ENCODE data around the gene WASHC4.
"Not testable (repeated sequence)": the region's sequence is repeated elsewhere in the genome, so short reads cannot be mapped to it uniquely, and the experiment has no call there.

Gene WASHC4

DNA sequence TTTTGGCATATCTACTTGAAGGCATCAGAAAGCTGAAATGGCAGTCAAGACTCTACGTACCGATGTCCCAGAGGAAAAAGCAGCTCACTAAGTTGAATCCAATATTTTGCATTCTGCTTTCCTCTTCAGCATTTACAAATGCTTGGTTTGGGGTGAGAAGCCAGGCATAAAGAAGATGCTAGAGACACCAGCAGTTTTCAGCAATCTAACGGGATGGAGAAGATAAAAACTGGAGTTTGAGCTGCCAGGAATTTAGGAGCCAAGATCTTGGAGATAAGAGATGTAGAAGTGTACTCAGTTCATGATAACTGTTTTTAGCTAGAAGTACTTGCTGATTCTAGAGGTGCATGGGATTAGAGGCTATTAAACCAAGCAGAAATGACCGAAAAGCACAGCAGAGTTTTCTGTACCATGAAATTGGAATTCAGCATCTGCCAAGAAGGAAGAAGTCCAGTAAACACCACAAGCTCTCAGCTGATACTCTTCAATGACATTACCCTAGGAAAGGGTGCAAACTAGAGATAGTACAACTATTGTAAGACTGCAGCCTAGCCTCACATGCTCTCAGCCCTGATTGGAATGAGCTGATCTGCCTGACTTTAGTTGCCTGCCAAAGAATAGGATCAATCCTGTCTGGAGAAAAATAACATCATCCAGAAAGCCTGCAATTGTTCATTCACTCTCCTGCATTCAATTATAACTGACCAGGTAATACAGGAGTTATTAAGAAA is 15.9 kb upstream of the WASHC4 start:
- Histone ChIP-seq H3K4me3 (ENCODE audit: severe bottlenecking) (peak overlapping the region; percentile 23), H3K27me3 (ENCODE audit: insufficient read depth, poor library complexity, severe bottlenecking) (no peaks in the 10 kb centered on the region), H3K4me1 (ENCODE audit: insufficient read depth, poor library complexity, severe bottlenecking) (peaks cover 3% of the 10 kb centered on the region), H3K36me3 (ENCODE audit: low read depth) (no peaks in the 10 kb centered on the region), H3K9me3 (ENCODE audit: severe bottlenecking) (no peaks in the 10 kb centered on the region), H3K27ac (ENCODE audit: poor library complexity, severe bottlenecking) (no peak overlapping the region)
- DNase-seq (ENCODE audit: low spot score) (no peak), ATAC-seq (ENCODE audit: low read depth) (0 out of 3 replicates have a peak, but pooled peaks have one; percentile 6)
- TF ChIP-seq, protein P1, sequence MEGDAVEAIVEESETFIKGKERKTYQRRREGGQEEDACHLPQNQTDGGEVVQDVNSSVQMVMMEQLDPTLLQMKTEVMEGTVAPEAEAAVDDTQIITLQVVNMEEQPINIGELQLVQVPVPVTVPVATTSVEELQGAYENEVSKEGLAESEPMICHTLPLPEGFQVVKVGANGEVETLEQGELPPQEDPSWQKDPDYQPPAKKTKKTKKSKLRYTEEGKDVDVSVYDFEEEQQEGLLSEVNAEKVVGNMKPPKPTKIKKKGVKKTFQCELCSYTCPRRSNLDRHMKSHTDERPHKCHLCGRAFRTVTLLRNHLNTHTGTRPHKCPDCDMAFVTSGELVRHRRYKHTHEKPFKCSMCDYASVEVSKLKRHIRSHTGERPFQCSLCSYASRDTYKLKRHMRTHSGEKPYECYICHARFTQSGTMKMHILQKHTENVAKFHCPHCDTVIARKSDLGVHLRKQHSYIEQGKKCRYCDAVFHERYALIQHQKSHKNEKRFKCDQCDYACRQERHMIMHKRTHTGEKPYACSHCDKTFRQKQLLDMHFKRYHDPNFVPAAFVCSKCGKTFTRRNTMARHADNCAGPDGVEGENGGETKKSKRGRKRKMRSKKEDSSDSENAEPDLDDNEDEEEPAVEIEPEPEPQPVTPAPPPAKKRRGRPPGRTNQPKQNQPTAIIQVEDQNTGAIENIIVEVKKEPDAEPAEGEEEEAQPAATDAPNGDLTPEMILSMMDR (IDR thresholded peaks at IDR 0.05; ENCODE audit: poor library complexity, severe bottlenecking), result no peak

DNA sequence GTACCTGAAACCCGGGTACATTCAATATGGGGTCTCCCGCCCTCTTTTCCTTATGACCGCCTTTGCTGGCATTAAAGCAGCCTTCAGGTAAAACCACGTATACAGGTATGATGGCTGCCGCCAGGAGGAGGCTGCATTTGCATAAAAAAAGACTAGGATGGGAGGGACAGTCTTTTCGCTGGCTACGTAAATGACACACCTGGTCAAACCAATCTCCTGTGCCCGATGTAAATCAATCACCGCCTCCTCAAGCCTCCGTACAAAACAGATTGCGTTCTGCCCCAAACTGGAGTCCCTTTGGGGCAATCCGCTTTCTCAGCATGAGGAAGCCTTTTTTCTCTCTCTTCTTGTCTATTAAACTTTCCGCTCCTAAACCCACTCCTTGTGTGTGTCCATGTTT is 15.2 kb upstream of the WASHC4 start:
- H3K9me3 ChIP-seq (ENCODE audit: severe bottlenecking), result no peaks in the 10 kb centered on the region
- ATAC-seq (ENCODE audit: low read depth), result peak; percentile 98
- TF ChIP-seq, protein P1 (IDR thresholded peaks at IDR 0.05; ENCODE audit: poor library complexity, severe bottlenecking), result no peak
- no peaks in the 10 kb centered on the region for H3K27me3 ChIP-seq (ENCODE audit: insufficient read depth, poor library complexity, severe bottlenecking)
- H3K36me3 ChIP-seq (ENCODE audit: low read depth), result no peaks in the 10 kb centered on the region
- peak overlapping the region; percentile 23 for H3K4me3 ChIP-seq (ENCODE audit: severe bottlenecking)
- DNase-seq (ENCODE audit: low spot score), result no peak
- no peak overlapping the region for H3K27ac ChIP-seq (ENCODE audit: poor library complexity, severe bottlenecking)
- H3K4me1 ChIP-seq (ENCODE audit: insufficient read depth, poor library complexity, severe bottlenecking), result peaks cover 3% of the 10 kb centered on the region

DNA sequence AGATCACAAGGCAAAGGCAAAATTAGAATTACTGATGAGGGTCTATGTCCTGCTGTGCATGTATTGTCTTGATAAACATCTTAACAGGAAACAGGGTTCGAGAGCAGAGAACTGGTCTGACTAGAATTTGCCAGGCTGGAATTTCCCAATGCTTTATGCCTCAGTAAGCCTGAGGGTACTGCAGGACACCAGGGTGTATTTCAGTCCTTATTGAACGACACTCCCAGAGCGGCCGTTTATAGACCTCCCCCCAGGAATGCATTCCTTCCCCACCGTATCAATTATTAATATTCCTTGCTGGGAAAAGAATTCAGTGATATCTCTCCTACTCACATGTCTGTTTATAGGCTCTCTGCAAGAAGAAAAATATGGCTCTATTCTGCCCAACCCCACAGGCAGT is 12.2 kb upstream of the WASHC4 start:
- H3K4me3 ChIP-seq (ENCODE audit: severe bottlenecking); H3K27me3 ChIP-seq (ENCODE audit: insufficient read depth, poor library complexity, severe bottlenecking); ATAC-seq (ENCODE audit: low read depth); H3K36me3 ChIP-seq (ENCODE audit: low read depth); H3K4me1 ChIP-seq (ENCODE audit: insufficient read depth, poor library complexity, severe bottlenecking); DNase-seq (ENCODE audit: low spot score); H3K9me3 ChIP-seq (ENCODE audit: severe bottlenecking); H3K27ac ChIP-seq (ENCODE audit: poor library complexity, severe bottlenecking): not testable (repeated sequence)

DNA sequence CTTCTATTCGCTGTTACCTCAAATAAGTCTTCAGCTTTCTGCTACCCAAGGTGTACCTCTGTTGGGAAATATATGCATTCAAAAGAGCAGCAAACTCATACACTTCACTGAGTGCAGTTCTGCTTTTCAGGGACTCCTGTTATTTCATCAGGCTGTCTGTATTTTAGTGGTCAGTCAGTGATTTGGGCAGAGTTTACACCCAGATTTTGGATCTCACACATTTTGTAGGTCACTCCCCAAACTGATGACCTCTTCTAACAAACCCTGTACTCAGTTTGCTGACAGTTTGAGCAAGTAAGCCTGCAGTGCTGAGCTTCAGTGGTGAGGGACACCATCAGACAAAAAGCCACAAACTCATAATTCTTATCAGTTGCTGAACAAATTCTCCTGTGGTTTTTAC is 8.2 kb upstream of the WASHC4 start:
- H3K27ac ChIP-seq (ENCODE audit: poor library complexity, severe bottlenecking), result no peak overlapping the region
- no peaks in the 10 kb centered on the region for H3K27me3 ChIP-seq (ENCODE audit: insufficient read depth, poor library complexity, severe bottlenecking)
- no peak overlapping the region for H3K4me3 ChIP-seq (ENCODE audit: severe bottlenecking)
- ATAC-seq (ENCODE audit: low read depth), result no peak
- peaks cover 4% of the 10 kb centered on the region for H3K4me1 ChIP-seq (ENCODE audit: insufficient read depth, poor library complexity, severe bottlenecking)
- TF ChIP-seq, protein P1 (IDR thresholded peaks at IDR 0.05; ENCODE audit: poor library complexity, severe bottlenecking), result no peak
- H3K36me3 ChIP-seq (ENCODE audit: low read depth), result no peaks in the 10 kb centered on the region
- no peaks in the 10 kb centered on the region for H3K9me3 ChIP-seq (ENCODE audit: severe bottlenecking)
- no peak for DNase-seq (ENCODE audit: low spot score)

DNA sequence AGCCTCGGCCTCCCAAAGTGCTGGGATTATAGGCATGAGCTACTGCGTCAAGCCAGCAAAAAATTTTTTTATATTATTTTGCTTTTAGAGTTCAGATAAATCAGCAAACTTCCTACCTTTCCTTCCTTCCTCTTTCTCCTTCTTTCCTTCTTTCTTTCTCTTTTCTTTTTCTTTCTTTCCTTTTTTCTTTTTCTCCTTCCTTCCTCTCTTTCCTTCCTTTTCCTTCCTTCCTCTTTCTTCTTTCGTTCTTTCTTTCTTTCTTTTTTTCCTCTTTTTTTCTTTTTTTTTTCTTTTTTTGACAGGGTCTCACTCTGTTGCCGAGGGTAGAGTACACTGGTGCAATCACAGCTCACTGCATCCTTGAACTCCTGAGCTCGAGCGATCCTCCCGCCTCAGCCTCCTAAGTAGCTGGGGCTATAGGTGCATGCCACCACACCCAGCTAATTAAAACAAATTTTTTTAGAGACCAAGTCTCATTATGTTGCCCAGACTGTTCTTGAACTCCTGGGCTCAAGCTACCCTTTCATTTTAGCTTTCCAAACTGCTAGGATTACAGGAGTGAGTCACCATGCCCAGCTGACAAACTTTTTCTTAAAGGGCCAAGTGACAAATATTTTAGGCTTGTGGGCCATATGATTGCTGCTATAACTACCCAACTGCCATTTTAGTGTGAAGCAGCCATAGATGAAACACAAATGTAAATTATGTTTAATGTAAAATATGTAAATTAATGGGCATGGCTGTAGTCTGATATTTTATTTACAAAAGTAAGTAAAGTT is 7.1 kb upstream of the WASHC4 start:
- Histone ChIP-seq H3K27ac (ENCODE audit: poor library complexity, severe bottlenecking) (no peak overlapping the region), H3K4me1 (ENCODE audit: insufficient read depth, poor library complexity, severe bottlenecking) (peaks cover 4% of the 10 kb centered on the region), H3K9me3 (ENCODE audit: severe bottlenecking) (no peaks in the 10 kb centered on the region), H3K4me3 (ENCODE audit: severe bottlenecking) (no peak overlapping the region), H3K27me3 (ENCODE audit: insufficient read depth, poor library complexity, severe bottlenecking) (no peaks in the 10 kb centered on the region), H3K36me3 (ENCODE audit: low read depth) (no peaks in the 10 kb centered on the region)
- ATAC-seq (ENCODE audit: low read depth) (peak; percentile 71; the same call in 2 of the 3 replicates), DNase-seq (ENCODE audit: low spot score) (no peak)
- TF ChIP-seq, protein P1 (IDR thresholded peaks at IDR 0.05; ENCODE audit: poor library complexity, severe bottlenecking), result no peak
